SIG-M5 treated with dmso at 0.1 percent for 504 hours (cell line): Measurements from ENCODE around the gene WFDC13.
"Not testable (repeated sequence)": the region's sequence is repeated elsewhere in the genome, so short reads cannot be mapped to it uniquely, and the experiment has no call there.

Experiments
- DNase-seq: peaks from one replicate; lab custom pipeline; 2025; ENCODE audit not compliant: unreplicated experiment; lab: John Stamatoyannopoulos, UW

The WFDC13 gene

GRCh38 chr20:45701873-45702272 lies at the start of gene WFDC13:
Gene WFDC13 (plus strand): TSS chr20:45702038. CDS start chr20:45702124, 86 bp downstream.
- DNase-seq, result no peak

- DNase-seq, result not testable (repeated sequence)
Observed at GRCh38 chr20:45657038-45657437, 44.8 kb upstream of the WFDC13 start.

- no peak for DNase-seq
Observed at GRCh38 chr20:45670139-45670538, 31.7 kb upstream of the WFDC13 start, which contains the start of gene WFDC11. Gene WFDC11 (minus strand): TSS chr20:45670239. CDS start chr20:45650600, 19,639 bp downstream.

- DNase-seq, result no peak
Observed at GRCh38 chr20:45672765-45673164, 29.1 kb upstream of the WFDC13 start.

GRCh38 chr20:45679650-45680049 lies 22.2 kb upstream of the WFDC13 start:
- DNase-seq, result no peak

- peak; percentile 16 for DNase-seq
Observed at GRCh38 chr20:45685896-45686295, 15.9 kb upstream of the WFDC13 start.

- not testable (repeated sequence) for DNase-seq
Observed at GRCh38 chr20:45693346-45693745, 8.5 kb upstream of the WFDC13 start.

GRCh38 chr20:45695496-45695895 lies 6.3 kb upstream of the WFDC13 start:
- DNase-seq, result no peak

GRCh38 chr20:45701104-45701503 lies 734 bp upstream of the WFDC13 start:
- DNase-seq, result no peak

- DNase-seq, result no peak
Observed at GRCh38 chr20:45704969-45705637, 3.3 kb downstream of the WFDC13 start, which contains the start of gene WFDC10B. Gene WFDC10B (minus strand): TSS chr20:45705019. CDS start chr20:45685992, 19,027 bp downstream.

GRCh38 chr20:45716141-45716688 lies 14.4 kb downstream of the WFDC13 start:
- not testable (repeated sequence) for DNase-seq

- no peak for DNase-seq
Observed at GRCh38 chr20:45722047-45722446, 20.2 kb downstream of the WFDC13 start, which contains the start of gene SPINT4. Gene SPINT4 (plus strand): TSS chr20:45722347. CDS start chr20:45722368, 21 bp downstream.

- DNase-seq, result no peak
Observed at GRCh38 chr20:45725134-45725533, 23.3 kb downstream of the WFDC13 start.

GRCh38 chr20:45727044-45727443 lies 25.2 kb downstream of the WFDC13 start:
- peak; percentile 11 for DNase-seq

- DNase-seq, result no peak
Observed at GRCh38 chr20:45732199-45732598, 30.4 kb downstream of the WFDC13 start.

GRCh38 chr20:45735552-45735951 lies 33.7 kb downstream of the WFDC13 start:
- DNase-seq, result no peak

GRCh38 chr20:45735988-45736387 lies 34.1 kb downstream of the WFDC13 start:
- DNase-seq, result no peak

GRCh38 chr20:45742596-45742995 lies 40.8 kb downstream of the WFDC13 start:
- DNase-seq, result no peak

- no peak for DNase-seq
Observed at GRCh38 chr20:45745015-45745414, 43.2 kb downstream of the WFDC13 start.

- no peak for DNase-seq
Observed at GRCh38 chr20:45751721-45752120, 49.9 kb downstream of the WFDC13 start.

- DNase-seq, result no peak
Observed at GRCh38 chr20:45752746-45753145, 50.9 kb downstream of the WFDC13 start.

- DNase-seq, result no peak
Observed at GRCh38 chr20:45758096-45758495, 56.3 kb downstream of the WFDC13 start.
